Neural cell (in vitro differentiated cells): ENCODE data around the gene NIFK.

Source experiments
- EP300 ChIP-seq: fragments of 450-650 bp; conservative IDR thresholded peaks from 2 replicates; pipeline ENCODE4 v1.6.1; 2014; ENCODE audit warnings: antibody characterized with exemption, mild to moderate bottlenecking, moderate library complexity; ENCODE audit not compliant: poor library complexity, severe bottlenecking
- EZH2 ChIP-seq: fragments of 200-600, 300-800 bp; shearing (Covaris generic), sonication (generic); IDR thresholded peaks from 2 replicates; pipeline ENCODE4 v1.6.1; 2014; ENCODE audit warnings: antibody characterized with exemption, low read length, borderline replicate concordance, mild to moderate bottlenecking; ENCODE audit not compliant: insufficient read depth, poor library complexity, severe bottlenecking
- POLR2AphosphoS5 ChIP-seq: IDR thresholded peaks from 2 replicates; pipeline ENCODE4 v1.6.1; 2012
- SMC3 ChIP-seq: fragments of 450-650 bp; conservative IDR thresholded peaks from 2 replicates; pipeline ENCODE4 v1.6.1; 2014; ENCODE audit warnings: antibody characterized with exemption, mild to moderate bottlenecking, moderate library complexity; ENCODE audit not compliant: poor library complexity
- TF ChIP-seq, protein P1 (sequence below): fragments of 450-650 bp; IDR thresholded peaks from 2 replicates; pipeline ENCODE4 v1.5.1; 2014; ENCODE audit warnings: antibody characterized with exemption, mild to moderate bottlenecking, moderate library complexity; ENCODE audit not compliant: poor library complexity, severe bottlenecking
- TF ChIP-seq, protein P2 (sequence below): IDR thresholded peaks from 2 replicates; pipeline ENCODE4 v1.6.1; 2012; ENCODE audit warnings: borderline replicate concordance

DNA sequence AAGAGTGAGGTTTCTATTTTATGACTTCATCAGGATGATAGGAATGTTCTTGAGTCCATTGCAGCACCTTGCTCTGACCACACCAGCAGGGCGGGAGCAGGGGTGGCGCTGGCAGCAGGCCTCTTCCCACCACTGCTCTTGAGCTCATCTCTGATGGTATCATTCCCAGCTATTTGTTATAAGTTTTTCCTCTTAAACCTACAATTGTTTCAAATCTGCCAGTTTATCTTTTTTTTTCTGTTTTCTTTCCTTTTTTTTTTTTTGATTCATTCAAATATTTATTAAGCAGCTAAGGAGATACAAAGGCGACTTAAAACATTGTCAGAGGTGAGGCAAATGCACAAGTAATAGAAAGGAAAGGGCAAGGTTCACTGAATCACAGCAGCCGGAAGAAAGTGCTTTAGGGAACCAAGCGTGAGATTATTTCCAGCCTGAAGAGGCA lies 28.7 kb downstream of the NIFK start:
- TF ChIP-seq POLR2AphosphoS5 (no peak), EZH2 (no peak), SMC3 (no peak), EP300 (no peak)
- TF ChIP-seq, protein P1, sequence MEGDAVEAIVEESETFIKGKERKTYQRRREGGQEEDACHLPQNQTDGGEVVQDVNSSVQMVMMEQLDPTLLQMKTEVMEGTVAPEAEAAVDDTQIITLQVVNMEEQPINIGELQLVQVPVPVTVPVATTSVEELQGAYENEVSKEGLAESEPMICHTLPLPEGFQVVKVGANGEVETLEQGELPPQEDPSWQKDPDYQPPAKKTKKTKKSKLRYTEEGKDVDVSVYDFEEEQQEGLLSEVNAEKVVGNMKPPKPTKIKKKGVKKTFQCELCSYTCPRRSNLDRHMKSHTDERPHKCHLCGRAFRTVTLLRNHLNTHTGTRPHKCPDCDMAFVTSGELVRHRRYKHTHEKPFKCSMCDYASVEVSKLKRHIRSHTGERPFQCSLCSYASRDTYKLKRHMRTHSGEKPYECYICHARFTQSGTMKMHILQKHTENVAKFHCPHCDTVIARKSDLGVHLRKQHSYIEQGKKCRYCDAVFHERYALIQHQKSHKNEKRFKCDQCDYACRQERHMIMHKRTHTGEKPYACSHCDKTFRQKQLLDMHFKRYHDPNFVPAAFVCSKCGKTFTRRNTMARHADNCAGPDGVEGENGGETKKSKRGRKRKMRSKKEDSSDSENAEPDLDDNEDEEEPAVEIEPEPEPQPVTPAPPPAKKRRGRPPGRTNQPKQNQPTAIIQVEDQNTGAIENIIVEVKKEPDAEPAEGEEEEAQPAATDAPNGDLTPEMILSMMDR = no peak
- TF ChIP-seq, protein P2, sequence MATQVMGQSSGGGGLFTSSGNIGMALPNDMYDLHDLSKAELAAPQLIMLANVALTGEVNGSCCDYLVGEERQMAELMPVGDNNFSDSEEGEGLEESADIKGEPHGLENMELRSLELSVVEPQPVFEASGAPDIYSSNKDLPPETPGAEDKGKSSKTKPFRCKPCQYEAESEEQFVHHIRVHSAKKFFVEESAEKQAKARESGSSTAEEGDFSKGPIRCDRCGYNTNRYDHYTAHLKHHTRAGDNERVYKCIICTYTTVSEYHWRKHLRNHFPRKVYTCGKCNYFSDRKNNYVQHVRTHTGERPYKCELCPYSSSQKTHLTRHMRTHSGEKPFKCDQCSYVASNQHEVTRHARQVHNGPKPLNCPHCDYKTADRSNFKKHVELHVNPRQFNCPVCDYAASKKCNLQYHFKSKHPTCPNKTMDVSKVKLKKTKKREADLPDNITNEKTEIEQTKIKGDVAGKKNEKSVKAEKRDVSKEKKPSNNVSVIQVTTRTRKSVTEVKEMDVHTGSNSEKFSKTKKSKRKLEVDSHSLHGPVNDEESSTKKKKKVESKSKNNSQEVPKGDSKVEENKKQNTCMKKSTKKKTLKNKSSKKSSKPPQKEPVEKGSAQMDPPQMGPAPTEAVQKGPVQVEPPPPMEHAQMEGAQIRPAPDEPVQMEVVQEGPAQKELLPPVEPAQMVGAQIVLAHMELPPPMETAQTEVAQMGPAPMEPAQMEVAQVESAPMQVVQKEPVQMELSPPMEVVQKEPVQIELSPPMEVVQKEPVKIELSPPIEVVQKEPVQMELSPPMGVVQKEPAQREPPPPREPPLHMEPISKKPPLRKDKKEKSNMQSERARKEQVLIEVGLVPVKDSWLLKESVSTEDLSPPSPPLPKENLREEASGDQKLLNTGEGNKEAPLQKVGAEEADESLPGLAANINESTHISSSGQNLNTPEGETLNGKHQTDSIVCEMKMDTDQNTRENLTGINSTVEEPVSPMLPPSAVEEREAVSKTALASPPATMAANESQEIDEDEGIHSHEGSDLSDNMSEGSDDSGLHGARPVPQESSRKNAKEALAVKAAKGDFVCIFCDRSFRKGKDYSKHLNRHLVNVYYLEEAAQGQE = no peak
